MCF 10A (cell line): ENCODE measurements around the gene ADAMTS16. TPM values are rescaled to one million over a fixed set of nuclear protein-coding genes. Genes with fewer than 3 reads are reported as not detected.

Experiments used
- BruUV-seq: library from RNA; stranded (reverse); fragments of 400-500 nt; replicated peaks from 2 replicates; lab custom pipeline; 2021; lab: Mats Ljungman, UMichigan
- CTCF ChIA-PET: fragments of 300-600 bp; sonication (Branson Sonifier 250); formaldehyde crosslinking; extraction: SDS; loops from one replicate; lab custom pipeline; 2021; ENCODE audit warnings: antibody characterized with exemption, inconsistent platforms; lab: Yijun Ruan, JAX
- POLR2A ChIA-PET: fragments of 300-600, 350-650 bp; sonication (Branson Sonifier 250); formaldehyde crosslinking; extraction: SDS; loops from one replicate; lab custom pipeline; 2020; ENCODE audit warnings: antibody characterized with exemption, inconsistent platforms; lab: Yijun Ruan, JAX
- DNase-seq: peaks from one replicate; pipeline ENCODE4 v3.0.0-alpha.2; 2018; ENCODE audit not compliant: unreplicated experiment
- H3K27ac Mint-ChIP-seq: one replicate; pipeline ENCODE4 v1.8.0; 2022; ENCODE audit warnings: mild to moderate bottlenecking, low read depth, mixed read lengths; ENCODE audit not compliant: unreplicated experiment
- H3K27me3 Mint-ChIP-seq: one replicate; pipeline ENCODE4 v1.8.0; 2022; ENCODE audit warnings: mixed read lengths; ENCODE audit not compliant: insufficient read depth, unreplicated experiment
- H3K36me3 Mint-ChIP-seq: one replicate; pipeline ENCODE4 v1.8.0; 2022; ENCODE audit warnings: mild to moderate bottlenecking, moderate library complexity, mixed read lengths; ENCODE audit not compliant: insufficient read depth, unreplicated experiment
- H3K4me1 Mint-ChIP-seq: one replicate; pipeline ENCODE4 v1.8.0; 2022; ENCODE audit warnings: mixed read lengths; ENCODE audit not compliant: insufficient read depth, unreplicated experiment
- H3K4me3 Mint-ChIP-seq: one replicate; pipeline ENCODE4 v1.8.0; 2022; ENCODE audit warnings: mild to moderate bottlenecking, moderate library complexity, mixed read lengths; ENCODE audit not compliant: unreplicated experiment
- H3K9me3 Mint-ChIP-seq: one replicate; pipeline ENCODE4 v1.8.0; 2022; ENCODE audit warnings: mixed read lengths; ENCODE audit not compliant: unreplicated experiment
- CTCF ChIP-seq: fragments of 200-600 bp; IDR thresholded peaks from one replicate; pipeline ENCODE4 v1.8.0; 2022; ENCODE audit warnings: antibody characterized with exemption, mild to moderate bottlenecking; ENCODE audit not compliant: unreplicated experiment
- intact Hi-C: fragments of 100-400 bp; cut with micrococcal nuclease; formaldehyde crosslinking; loops from 2 replicates; pipeline ENCODE4 v1.14.1; 2022
- total RNA-seq: library from RNA; stranded (reverse); gene quantifications from 2 replicates; pipeline ENCODE4 v1.2.3, GENCODE V29; 2022

ADAMTS16 gene
- total RNA-seq, 1 experiment from 2014 or later: not detected

GRCh38 chr5:5235685-5236084, 95.6 kb downstream of the ADAMTS16 start:
- CTCF ChIA-PET: no interaction called here

GRCh38 chr5:5239191-5239590, 99.1 kb downstream of the ADAMTS16 start:
- intact Hi-C loops: no loop called here
- no TSS peak for BruUV-seq
- Mint-ChIP-seq H3K27me3 (peaks cover 11% of the 10 kb centered on the region), H3K27ac (no peak overlapping the region), H3K4me1 (no peaks in the 10 kb centered on the region), H3K4me3 (no peak overlapping the region), H3K9me3 (no peaks in the 10 kb centered on the region), H3K36me3 (no peaks in the 10 kb centered on the region)
- ChIA-PET POLR2A (no interaction called here), CTCF (no interaction called here)
- no peak for TF ChIP-seq CTCF
- no peak for DNase-seq

More at GRCh38 chr5:5235685-5236084, 95.6 kb downstream of the ADAMTS16 start:
- TF ChIP-seq CTCF: no peak
- peak; percentile 14 for DNase-seq
- Mint-ChIP-seq H3K27me3 (peaks cover 11% of the 10 kb centered on the region), H3K27ac (no peak overlapping the region), H3K4me3 (no peak overlapping the region), H3K36me3 (no peaks in the 10 kb centered on the region), H3K9me3 (no peaks in the 10 kb centered on the region), H3K4me1 (no peaks in the 10 kb centered on the region)
- BruUV-seq: no TSS peak
- POLR2A ChIA-PET: no interaction called here
- intact Hi-C loops: no loop called here

GRCh38 chr5:5240234-5240633, 100.1 kb downstream of the ADAMTS16 start:
- Mint-ChIP-seq H3K27ac (no peak overlapping the region), H3K27me3 (peaks cover 11% of the 10 kb centered on the region), H3K36me3 (no peaks in the 10 kb centered on the region), H3K4me1 (no peaks in the 10 kb centered on the region), H3K4me3 (no peak overlapping the region), H3K9me3 (no peaks in the 10 kb centered on the region)
- ChIA-PET POLR2A (no interaction called here), CTCF (no interaction called here)
- TF ChIP-seq CTCF: no peak
- no peak for DNase-seq
- BruUV-seq: no TSS peak
- intact Hi-C loops: no loop called here

GRCh38 chr5:5242056-5242455, 101.9 kb downstream of the ADAMTS16 start:
- Mint-ChIP-seq H3K9me3 (no peaks in the 10 kb centered on the region), H3K4me1 (no peaks in the 10 kb centered on the region), H3K4me3 (no peak overlapping the region), H3K27me3 (peaks cover 24% of the 10 kb centered on the region), H3K27ac (no peak overlapping the region), H3K36me3 (no peaks in the 10 kb centered on the region)
- intact Hi-C loops: no loop called here
- no TSS peak for BruUV-seq
- no peak for DNase-seq
- CTCF ChIA-PET: no interaction called here
- POLR2A ChIA-PET: no interaction called here
- no peak for TF ChIP-seq CTCF
